ENCODE data around the gene HTR5A.

HTR5A gene

DNA sequence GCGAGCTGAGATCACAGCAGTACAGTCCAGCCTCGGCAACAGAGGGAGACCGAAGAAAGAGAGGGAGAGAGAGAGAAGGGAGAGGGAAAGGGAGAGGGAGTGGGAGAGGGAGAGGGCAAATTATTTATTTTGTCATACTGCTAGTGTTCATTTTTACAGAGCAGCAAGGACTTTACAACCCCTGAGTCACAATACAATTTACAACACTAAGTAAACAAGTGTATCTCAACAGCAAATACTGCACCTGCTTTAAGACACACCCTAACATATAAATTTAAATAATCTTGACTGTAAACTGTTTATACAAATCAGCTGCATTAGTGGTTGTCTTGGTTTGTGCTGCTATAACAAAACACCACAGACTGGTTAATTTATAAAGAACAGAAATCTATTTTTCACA, 27.2 kb downstream of the HTR5A start:
- TF ChIP-seq ZC3H10 (CRISPR knock-in tag; IDR thresholded peaks at IDR 0.05) (no peak), TOX (CRISPR knock-in tag; IDR thresholded peaks at IDR 0.05; ENCODE audit: borderline replicate concordance) (no peak), ISL1 (CRISPR knock-in tag; IDR thresholded peaks at IDR 0.05) (no peak)
- TF ChIP-seq, protein P1, sequence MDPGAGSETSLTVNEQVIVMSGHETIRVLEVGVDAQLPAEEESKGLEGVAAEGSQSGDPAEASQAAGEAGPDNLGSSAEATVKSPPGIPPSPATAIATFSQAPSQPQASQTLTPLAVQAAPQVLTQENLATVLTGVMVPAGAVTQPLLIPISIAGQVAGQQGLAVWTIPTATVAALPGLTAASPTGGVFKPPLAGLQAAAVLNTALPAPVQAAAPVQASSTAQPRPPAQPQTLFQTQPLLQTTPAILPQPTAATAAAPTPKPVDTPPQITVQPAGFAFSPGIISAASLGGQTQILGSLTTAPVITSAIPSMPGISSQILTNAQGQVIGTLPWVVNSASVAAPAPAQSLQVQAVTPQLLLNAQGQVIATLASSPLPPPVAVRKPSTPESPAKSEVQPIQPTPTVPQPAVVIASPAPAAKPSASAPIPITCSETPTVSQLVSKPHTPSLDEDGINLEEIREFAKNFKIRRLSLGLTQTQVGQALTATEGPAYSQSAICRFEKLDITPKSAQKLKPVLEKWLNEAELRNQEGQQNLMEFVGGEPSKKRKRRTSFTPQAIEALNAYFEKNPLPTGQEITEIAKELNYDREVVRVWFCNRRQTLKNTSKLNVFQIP (CRISPR knock-in tag; IDR thresholded peaks at IDR 0.05; ENCODE audit: borderline replicate concordance, low read depth): no peak
- TF ChIP-seq, protein P2, sequence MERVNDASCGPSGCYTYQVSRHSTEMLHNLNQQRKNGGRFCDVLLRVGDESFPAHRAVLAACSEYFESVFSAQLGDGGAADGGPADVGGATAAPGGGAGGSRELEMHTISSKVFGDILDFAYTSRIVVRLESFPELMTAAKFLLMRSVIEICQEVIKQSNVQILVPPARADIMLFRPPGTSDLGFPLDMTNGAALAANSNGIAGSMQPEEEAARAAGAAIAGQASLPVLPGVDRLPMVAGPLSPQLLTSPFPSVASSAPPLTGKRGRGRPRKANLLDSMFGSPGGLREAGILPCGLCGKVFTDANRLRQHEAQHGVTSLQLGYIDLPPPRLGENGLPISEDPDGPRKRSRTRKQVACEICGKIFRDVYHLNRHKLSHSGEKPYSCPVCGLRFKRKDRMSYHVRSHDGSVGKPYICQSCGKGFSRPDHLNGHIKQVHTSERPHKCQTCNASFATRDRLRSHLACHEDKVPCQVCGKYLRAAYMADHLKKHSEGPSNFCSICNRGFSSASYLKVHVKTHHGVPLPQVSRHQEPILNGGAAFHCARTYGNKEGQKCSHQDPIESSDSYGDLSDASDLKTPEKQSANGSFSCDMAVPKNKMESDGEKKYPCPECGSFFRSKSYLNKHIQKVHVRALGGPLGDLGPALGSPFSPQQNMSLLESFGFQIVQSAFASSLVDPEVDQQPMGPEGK (CRISPR knock-in tag; IDR thresholded peaks at IDR 0.05; ENCODE audit: borderline replicate concordance): no peak
- ATAC-seq: no peak

DNA sequence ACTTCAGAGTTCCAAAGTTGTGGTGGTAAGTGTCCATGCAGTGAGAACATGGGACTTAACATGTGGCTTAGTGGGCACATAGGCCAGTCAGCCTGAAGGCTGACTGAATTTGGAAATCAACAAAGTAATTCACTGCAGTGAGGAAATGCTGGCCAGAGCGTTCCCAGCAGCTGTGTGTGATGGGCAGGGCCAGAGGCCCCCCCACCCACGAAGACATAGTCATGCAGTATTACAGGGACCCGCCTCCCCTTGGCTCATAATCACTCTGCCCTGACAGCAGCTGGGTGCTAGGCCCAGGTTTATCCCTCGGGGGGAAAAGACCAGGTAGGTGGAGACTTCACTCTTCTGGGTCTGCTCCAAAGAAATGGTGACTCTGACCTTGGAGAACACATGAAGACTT, 33.7 kb downstream of the HTR5A start:
- no peak; the same call in 2 of the 3 replicates for ATAC-seq
- no peak for TF ChIP-seq GLIS3 (CRISPR knock-in tag; IDR thresholded peaks at IDR 0.05)
- TF ChIP-seq ZNF70 (CRISPR knock-in tag; IDR thresholded peaks at IDR 0.05): no peak
- TF ChIP-seq PPARA (CRISPR knock-in tag; IDR thresholded peaks at IDR 0.05; ENCODE audit: borderline replicate concordance): no peak
- no peak for TF ChIP-seq SNAI2 (CRISPR knock-in tag; IDR thresholded peaks at IDR 0.05)
- TF ChIP-seq, protein P1 (CRISPR knock-in tag; IDR thresholded peaks at IDR 0.05; ENCODE audit: borderline replicate concordance, low read depth): no peak
- TF ChIP-seq, protein P3, sequence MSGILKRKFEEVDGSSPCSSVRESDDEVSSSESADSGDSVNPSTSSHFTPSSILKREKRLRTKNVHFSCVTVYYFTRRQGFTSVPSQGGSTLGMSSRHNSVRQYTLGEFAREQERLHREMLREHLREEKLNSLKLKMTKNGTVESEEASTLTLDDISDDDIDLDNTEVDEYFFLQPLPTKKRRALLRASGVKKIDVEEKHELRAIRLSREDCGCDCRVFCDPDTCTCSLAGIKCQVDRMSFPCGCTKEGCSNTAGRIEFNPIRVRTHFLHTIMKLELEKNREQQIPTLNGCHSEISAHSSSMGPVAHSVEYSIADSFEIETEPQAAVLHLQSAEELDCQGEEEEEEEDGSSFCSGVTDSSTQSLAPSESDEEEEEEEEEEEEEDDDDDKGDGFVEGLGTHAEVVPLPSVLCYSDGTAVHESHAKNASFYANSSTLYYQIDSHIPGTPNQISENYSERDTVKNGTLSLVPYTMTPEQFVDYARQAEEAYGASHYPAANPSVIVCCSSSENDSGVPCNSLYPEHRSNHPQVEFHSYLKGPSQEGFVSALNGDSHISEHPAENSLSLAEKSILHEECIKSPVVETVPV (CRISPR knock-in tag; IDR thresholded peaks at IDR 0.05): no peak
- TF ChIP-seq RARB (CRISPR knock-in tag; IDR thresholded peaks at IDR 0.05): no peak
- no peak for TF ChIP-seq BACH2 (CRISPR knock-in tag; IDR thresholded peaks at IDR 0.05; ENCODE audit: borderline replicate concordance)

DNA sequence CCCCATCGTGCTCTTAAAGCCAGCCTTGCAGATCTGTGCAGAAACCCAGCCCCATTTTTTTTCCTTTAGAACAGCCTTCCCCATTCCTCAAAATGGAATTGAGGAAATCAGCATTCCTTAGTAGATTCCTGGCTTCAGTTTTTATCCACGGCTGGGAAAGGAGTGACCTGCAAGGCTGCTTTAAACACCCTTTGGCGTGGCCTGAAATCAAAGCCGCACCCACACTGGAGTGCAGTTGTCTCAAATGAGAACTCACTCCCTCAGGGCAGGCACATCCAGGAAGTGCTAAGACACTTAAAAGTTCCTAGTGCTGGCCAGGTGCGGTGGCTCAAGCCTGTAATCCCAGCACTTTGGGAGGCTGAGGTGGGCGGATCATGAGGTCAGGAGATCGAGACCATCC, 34.8 kb downstream of the HTR5A start:
- ATAC-seq: no peak
- TF ChIP-seq, protein P4, sequence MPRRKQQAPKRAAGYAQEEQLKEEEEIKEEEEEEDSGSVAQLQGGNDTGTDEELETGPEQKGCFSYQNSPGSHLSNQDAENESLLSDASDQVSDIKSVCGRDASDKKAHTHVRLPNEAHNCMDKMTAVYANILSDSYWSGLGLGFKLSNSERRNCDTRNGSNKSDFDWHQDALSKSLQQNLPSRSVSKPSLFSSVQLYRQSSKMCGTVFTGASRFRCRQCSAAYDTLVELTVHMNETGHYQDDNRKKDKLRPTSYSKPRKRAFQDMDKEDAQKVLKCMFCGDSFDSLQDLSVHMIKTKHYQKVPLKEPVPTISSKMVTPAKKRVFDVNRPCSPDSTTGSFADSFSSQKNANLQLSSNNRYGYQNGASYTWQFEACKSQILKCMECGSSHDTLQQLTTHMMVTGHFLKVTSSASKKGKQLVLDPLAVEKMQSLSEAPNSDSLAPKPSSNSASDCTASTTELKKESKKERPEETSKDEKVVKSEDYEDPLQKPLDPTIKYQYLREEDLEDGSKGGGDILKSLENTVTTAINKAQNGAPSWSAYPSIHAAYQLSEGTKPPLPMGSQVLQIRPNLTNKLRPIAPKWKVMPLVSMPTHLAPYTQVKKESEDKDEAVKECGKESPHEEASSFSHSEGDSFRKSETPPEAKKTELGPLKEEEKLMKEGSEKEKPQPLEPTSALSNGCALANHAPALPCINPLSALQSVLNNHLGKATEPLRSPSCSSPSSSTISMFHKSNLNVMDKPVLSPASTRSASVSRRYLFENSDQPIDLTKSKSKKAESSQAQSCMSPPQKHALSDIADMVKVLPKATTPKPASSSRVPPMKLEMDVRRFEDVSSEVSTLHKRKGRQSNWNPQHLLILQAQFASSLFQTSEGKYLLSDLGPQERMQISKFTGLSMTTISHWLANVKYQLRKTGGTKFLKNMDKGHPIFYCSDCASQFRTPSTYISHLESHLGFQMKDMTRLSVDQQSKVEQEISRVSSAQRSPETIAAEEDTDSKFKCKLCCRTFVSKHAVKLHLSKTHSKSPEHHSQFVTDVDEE (CRISPR knock-in tag; IDR thresholded peaks at IDR 0.05): no peak
- TF ChIP-seq CSDC2 (CRISPR knock-in tag; IDR thresholded peaks at IDR 0.05): no peak
- no peak for TF ChIP-seq ZNF565 (CRISPR knock-in tag; conservative IDR thresholded peaks at IDR 0.05; ENCODE audit: low read depth)
- no peak for TF ChIP-seq GLIS3 (CRISPR knock-in tag; IDR thresholded peaks at IDR 0.05)
- no peak for TF ChIP-seq ZNF70 (CRISPR knock-in tag; IDR thresholded peaks at IDR 0.05)
- TF ChIP-seq RARB (CRISPR knock-in tag; IDR thresholded peaks at IDR 0.05): no peak
- no peak for TF ChIP-seq ARNTL (CRISPR knock-in tag; IDR thresholded peaks at IDR 0.05; ENCODE audit: borderline replicate concordance, low read depth)
- no peak for TF ChIP-seq ESRRG (CRISPR knock-in tag; IDR thresholded peaks at IDR 0.05)
- no peak for TF ChIP-seq ZFP3 (CRISPR knock-in tag; IDR thresholded peaks at IDR 0.05)
- TF ChIP-seq, protein P2 (CRISPR knock-in tag; IDR thresholded peaks at IDR 0.05; ENCODE audit: borderline replicate concordance): no peak
- no peak for TF ChIP-seq ZNF8 (CRISPR knock-in tag; IDR thresholded peaks at IDR 0.05)
- TF ChIP-seq, protein P5, sequence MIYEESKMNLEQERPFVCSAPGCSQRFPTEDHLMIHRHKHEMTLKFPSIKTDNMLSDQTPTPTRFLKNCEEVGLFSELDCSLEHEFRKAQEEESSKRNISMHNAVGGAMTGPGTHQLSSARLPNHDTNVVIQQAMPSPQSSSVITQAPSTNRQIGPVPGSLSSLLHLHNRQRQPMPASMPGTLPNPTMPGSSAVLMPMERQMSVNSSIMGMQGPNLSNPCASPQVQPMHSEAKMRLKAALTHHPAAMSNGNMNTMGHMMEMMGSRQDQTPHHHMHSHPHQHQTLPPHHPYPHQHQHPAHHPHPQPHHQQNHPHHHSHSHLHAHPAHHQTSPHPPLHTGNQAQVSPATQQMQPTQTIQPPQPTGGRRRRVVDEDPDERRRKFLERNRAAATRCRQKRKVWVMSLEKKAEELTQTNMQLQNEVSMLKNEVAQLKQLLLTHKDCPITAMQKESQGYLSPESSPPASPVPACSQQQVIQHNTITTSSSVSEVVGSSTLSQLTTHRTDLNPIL (CRISPR knock-in tag; IDR thresholded peaks at IDR 0.05; ENCODE audit: low read depth): no peak
- no peak for TF ChIP-seq SNAI2 (CRISPR knock-in tag; IDR thresholded peaks at IDR 0.05)
- TF ChIP-seq OSR1 (CRISPR knock-in tag; IDR thresholded peaks at IDR 0.05): no peak

All from SK-N-SH treated with all-trans-retinoic acid at 6 μM for 48 hours (cell line).